ENCODE measurements around the gene TUBA8.
A peak's percentile ranks its signal among the peaks of the same experiment; 100 is the strongest.
"Not testable (repeated sequence)": the region's sequence is repeated elsewhere in the genome, so short reads cannot be mapped to it uniquely, and the experiment has no call there.

TUBA8 gene

GRCh38 chr22:18071968-18072310 is 38.7 kb upstream of the TUBA8 start:
- peaks cover 9% of the 10 kb centered on the region for H3K27me3 Mint-ChIP-seq
- H3K4me1 Mint-ChIP-seq (ENCODE audit: low read depth), result peaks cover 12% of the 10 kb centered on the region
- H3K36me3 Mint-ChIP-seq (ENCODE audit: low read depth), result no peaks in the 10 kb centered on the region
- no peak overlapping the region for H3K27ac Mint-ChIP-seq
- H3K9me3 Mint-ChIP-seq, result no peaks in the 10 kb centered on the region
- no peak overlapping the region for H3K4me3 Mint-ChIP-seq

DNA sequence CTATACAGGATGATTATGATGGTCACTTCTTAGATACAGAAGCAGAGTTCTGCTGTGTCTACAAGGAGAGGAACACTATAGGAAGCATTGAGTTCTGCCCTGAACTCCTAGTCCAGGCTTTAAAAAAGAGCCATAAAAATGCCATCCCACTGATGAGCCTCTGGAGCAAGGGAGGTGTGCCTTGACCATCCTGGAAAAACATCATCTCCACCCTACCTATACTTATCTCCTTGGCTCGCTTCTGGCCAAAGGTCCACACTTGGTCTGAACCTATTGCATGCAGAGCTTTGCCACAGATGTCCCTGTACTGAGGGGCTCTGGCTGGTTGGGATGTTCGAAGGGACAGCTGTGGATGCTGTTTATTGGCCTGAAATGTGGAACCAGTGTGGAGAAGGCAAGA is 37.1 kb upstream of the TUBA8 start:
- H3K4me1 Mint-ChIP-seq (ENCODE audit: low read depth), result peaks cover 16% of the 10 kb centered on the region
- H3K9me3 Mint-ChIP-seq, result no peaks in the 10 kb centered on the region
- H3K4me3 Mint-ChIP-seq, result no peak overlapping the region
- H3K36me3 Mint-ChIP-seq (ENCODE audit: low read depth), result peaks cover 1% of the 10 kb centered on the region
- H3K27me3 Mint-ChIP-seq, result no peaks in the 10 kb centered on the region
- H3K27ac Mint-ChIP-seq, result no peak overlapping the region

- H3K27me3 Mint-ChIP-seq; H3K36me3 Mint-ChIP-seq (ENCODE audit: low read depth); H3K27ac Mint-ChIP-seq; H3K4me3 Mint-ChIP-seq; H3K9me3 Mint-ChIP-seq: not testable (repeated sequence)
- peaks cover 20% of the 10 kb centered on the region for H3K4me1 Mint-ChIP-seq (ENCODE audit: low read depth)
These were observed 36.7 kb upstream of the TUBA8 start for GRCh38 chr22:18073927-18074326.

GRCh38 chr22:18075101-18075719 is 35.4 kb upstream of the TUBA8 start:
- no peaks in the 10 kb centered on the region for H3K27me3 Mint-ChIP-seq
- no peaks in the 10 kb centered on the region for H3K9me3 Mint-ChIP-seq
- peaks cover 32% of the 10 kb centered on the region for H3K4me1 Mint-ChIP-seq (ENCODE audit: low read depth)
- peaks cover 17% of the 10 kb centered on the region for H3K36me3 Mint-ChIP-seq (ENCODE audit: low read depth)
- H3K27ac Mint-ChIP-seq, result no peak overlapping the region
- H3K4me3 Mint-ChIP-seq, result no peak overlapping the region

DNA sequence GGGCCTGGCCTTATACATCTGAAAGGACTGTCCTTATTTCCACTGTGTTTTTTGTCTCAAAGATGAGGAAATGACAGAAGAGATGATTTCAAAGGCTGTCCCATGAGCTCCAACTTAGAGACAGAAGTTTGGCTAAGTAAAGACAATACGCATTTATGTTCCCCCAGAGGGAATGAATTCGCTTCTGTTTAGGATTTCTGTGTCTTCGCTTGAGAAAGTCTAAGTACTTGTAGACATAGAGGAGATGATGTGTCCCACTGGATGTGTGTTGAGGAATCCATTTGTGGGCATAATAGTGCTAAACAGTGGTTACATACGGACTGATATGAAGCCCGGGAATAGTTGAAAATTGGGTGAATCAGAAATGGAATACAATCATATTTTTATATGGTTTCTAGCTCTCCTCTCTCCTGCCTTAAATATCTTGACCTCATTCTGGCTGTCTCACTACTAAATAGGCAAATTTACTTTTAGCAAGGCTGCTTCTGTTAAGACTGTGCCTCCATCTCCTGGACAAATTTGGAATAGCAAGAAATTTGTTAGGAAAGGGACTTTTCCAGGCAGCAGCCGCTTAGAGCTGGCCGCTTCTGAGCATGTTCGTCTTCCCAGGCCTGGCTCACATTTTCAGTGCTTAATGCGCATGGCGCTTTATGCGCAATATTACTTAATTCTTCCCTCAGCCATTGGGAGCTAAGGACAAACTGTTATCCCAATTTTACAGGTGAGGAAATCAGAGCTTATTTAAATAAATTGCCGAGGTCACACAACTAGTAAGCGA is 34.7 kb upstream of the TUBA8 start:
- Mint-ChIP-seq H3K27ac (no peak overlapping the region), H3K4me1 (ENCODE audit: low read depth) (peaks cover 37% of the 10 kb centered on the region), H3K9me3 (peaks cover 3% of the 10 kb centered on the region), H3K36me3 (ENCODE audit: low read depth) (peaks cover 23% of the 10 kb centered on the region), H3K27me3 (no peaks in the 10 kb centered on the region), H3K4me3 (peak overlapping the region; percentile 56)

DNA sequence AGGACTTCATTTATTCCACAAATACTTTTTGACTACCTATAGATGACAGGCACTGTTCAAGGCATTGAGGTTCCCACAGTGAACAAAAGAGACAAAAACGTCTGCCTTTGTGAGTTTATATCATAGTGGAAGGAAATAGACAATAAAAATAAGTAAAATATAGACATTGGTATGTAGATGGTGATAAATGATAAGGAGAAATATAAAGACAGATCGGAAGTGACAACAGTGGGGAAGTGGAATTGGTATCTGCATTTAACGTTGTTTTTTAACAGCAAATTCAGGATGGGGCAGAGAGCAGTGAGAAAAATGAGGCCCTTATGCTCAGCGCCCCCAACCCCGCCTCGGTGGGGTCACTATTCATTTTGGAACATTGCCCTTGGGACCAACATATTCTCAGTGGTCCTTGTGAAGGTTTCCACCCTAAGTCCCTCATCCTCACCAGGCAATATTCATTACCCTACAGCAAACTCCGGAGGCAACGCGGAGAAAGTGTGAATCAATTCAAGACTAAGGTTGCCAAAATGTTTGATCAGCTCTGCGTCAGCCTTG is 33.4 kb upstream of the TUBA8 start:
- peak overlapping the region; percentile 99 for H3K27ac Mint-ChIP-seq
- peaks cover 36% of the 10 kb centered on the region for H3K36me3 Mint-ChIP-seq (ENCODE audit: low read depth)
- H3K27me3 Mint-ChIP-seq, result no peaks in the 10 kb centered on the region
- H3K4me3 Mint-ChIP-seq, result peak overlapping the region; percentile 99
- H3K4me1 Mint-ChIP-seq (ENCODE audit: low read depth), result peaks cover 50% of the 10 kb centered on the region
- H3K9me3 Mint-ChIP-seq, result peaks cover 3% of the 10 kb centered on the region

DNA sequence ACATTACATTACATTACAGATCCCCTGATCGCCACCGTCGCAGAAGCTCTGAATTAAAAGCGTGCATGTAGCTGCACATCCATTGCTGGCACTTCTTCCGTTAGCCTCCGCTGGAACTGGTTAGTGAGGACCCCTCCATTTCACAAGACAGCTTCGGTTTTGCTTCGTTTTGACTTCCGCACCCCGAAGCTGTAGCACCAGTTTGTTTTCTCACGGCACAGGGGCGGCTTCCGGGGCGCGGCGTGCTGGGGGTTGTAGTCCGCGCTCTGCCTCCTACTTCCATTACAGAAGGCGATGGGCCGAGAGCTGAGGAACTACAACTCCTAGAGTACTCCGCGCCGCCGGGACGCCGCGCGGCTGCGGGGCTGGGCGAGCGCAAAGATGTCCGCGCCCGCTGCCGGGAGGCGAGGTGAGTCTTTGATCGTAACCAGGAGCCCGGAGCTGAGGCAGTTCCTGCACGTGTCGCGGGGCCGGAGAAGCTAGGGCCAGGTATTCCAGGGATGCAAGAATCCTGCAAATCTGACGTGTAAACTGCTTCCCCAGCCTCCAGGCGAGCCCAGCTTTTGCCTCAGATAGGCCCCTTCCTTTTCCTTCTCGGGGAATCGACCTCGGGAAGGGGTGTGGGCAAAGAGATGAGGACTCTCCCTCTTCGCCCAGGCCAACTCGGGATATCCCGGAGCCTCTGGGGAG is 32.8 kb upstream of the TUBA8 start, which contains the start of gene PEX26:
Gene PEX26 (plus strand): TSS at position 352 of the 690 bp plus-strand sequence. CDS start 387 bp downstream, outside the sequence.
- Mint-ChIP-seq H3K36me3 (ENCODE audit: low read depth) (peaks cover 42% of the 10 kb centered on the region), H3K9me3 (peaks cover 3% of the 10 kb centered on the region), H3K27ac (peak within 1 kb of the TSS; percentile 99), H3K4me3 (peak within 1 kb of the TSS; percentile 99), H3K4me1 (ENCODE audit: low read depth) (peaks cover 56% of the 10 kb centered on the region), H3K27me3 (no peaks in the 10 kb centered on the region)

DNA sequence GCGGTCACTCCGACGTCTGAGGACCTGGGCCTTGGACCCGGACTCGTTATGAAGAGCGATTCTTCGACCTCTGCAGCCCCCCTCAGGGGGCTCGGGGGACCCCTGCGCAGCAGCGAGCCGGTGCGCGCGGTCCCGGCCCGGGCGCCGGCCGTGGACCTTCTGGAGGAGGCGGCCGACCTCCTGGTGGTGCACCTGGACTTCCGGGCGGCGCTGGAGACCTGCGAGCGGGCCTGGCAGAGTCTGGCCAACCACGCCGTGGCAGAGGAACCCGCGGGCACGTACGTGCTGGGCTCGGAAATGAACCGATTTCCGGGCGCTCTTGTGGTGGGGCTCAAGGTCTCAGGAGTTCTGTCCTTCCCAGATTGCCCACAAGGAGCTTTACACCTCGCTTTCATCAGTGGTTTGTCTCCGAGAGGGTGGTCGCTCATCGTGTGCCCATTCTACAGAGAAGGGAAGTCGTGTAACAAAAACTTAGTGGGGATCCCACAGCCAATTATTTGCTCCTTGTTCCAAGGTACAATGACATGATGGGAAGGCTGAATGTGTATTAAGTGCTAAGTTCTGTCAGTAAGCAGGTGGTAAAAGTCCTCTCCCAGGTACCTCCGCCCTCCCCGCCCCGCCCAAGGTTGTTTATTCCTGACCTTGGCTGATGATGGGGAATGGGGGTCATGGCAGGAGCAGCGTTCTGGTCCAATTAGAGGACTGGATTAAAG is 32.1 kb upstream of the TUBA8 start:
- H3K27ac Mint-ChIP-seq, result peak overlapping the region; percentile 99
- H3K27me3 Mint-ChIP-seq, result no peaks in the 10 kb centered on the region
- peaks cover 3% of the 10 kb centered on the region for H3K9me3 Mint-ChIP-seq
- H3K4me1 Mint-ChIP-seq (ENCODE audit: low read depth), result peaks cover 61% of the 10 kb centered on the region
- H3K36me3 Mint-ChIP-seq (ENCODE audit: low read depth), result peaks cover 47% of the 10 kb centered on the region
- H3K4me3 Mint-ChIP-seq, result peak overlapping the region; percentile 99

GRCh38 chr22:18079706-18080233 is 30.8 kb upstream of the TUBA8 start:
- H3K9me3 Mint-ChIP-seq, result peaks cover 3% of the 10 kb centered on the region
- H3K4me3 Mint-ChIP-seq, result peak overlapping the region; percentile 99
- no peaks in the 10 kb centered on the region for H3K27me3 Mint-ChIP-seq
- H3K36me3 Mint-ChIP-seq (ENCODE audit: low read depth), result peaks cover 47% of the 10 kb centered on the region
- H3K27ac Mint-ChIP-seq, result peak overlapping the region; percentile 75
- peaks cover 61% of the 10 kb centered on the region for H3K4me1 Mint-ChIP-seq (ENCODE audit: low read depth)

GRCh38 chr22:18081416-18081815 is 29.2 kb upstream of the TUBA8 start:
- Mint-ChIP-seq H3K36me3 (ENCODE audit: low read depth) (peaks cover 61% of the 10 kb centered on the region), H3K4me1 (ENCODE audit: low read depth) (peaks cover 54% of the 10 kb centered on the region), H3K9me3 (peaks cover 3% of the 10 kb centered on the region), H3K27me3 (no peaks in the 10 kb centered on the region), H3K27ac (no peak overlapping the region), H3K4me3 (peak overlapping the region; percentile 6)

DNA sequence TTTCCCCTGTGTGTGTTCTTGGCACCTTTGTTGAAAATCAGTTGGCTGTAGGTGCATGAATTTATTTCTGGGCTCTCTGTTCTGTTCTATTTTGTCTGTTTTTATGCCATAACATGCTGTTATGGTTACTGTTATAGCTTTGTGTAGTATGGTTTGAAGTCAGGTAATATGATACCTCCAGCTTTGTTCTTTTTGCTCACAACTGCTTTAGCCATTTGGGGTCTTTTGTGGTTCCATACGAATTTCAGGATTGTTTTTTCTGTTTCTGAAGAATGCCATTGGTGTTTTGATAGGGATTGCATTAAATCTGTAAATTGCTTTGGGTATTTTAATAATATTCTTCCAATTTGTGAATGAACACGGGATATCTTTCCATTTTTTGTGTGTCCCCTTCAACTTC is 28.1 kb upstream of the TUBA8 start:
- Mint-ChIP-seq H3K9me3 (peaks cover 3% of the 10 kb centered on the region), H3K4me3 (no peak overlapping the region), H3K4me1 (ENCODE audit: low read depth) (peaks cover 46% of the 10 kb centered on the region), H3K27me3 (no peaks in the 10 kb centered on the region), H3K27ac (peak overlapping the region; percentile 34), H3K36me3 (ENCODE audit: low read depth) (peaks cover 67% of the 10 kb centered on the region)

GRCh38 chr22:18083406-18083805 is 27.2 kb upstream of the TUBA8 start:
- Mint-ChIP-seq H3K4me1 (ENCODE audit: low read depth) (peaks cover 53% of the 10 kb centered on the region), H3K36me3 (ENCODE audit: low read depth) (peaks cover 75% of the 10 kb centered on the region), H3K9me3 (peaks cover 3% of the 10 kb centered on the region), H3K27ac (no peak overlapping the region), H3K4me3 (no peak overlapping the region), H3K27me3 (no peaks in the 10 kb centered on the region)

- Mint-ChIP-seq H3K4me1 (ENCODE audit: low read depth) (peaks cover 44% of the 10 kb centered on the region), H3K4me3 (no peak overlapping the region), H3K27ac (no peak overlapping the region), H3K27me3 (no peaks in the 10 kb centered on the region), H3K36me3 (ENCODE audit: low read depth) (peaks cover 71% of the 10 kb centered on the region), H3K9me3 (peaks cover 3% of the 10 kb centered on the region)
These were observed 25.4 kb upstream of the TUBA8 start for GRCh38 chr22:18085188-18085587.

- no peaks in the 10 kb centered on the region for H3K9me3 Mint-ChIP-seq
- peaks cover 69% of the 10 kb centered on the region for H3K36me3 Mint-ChIP-seq (ENCODE audit: low read depth)
- no peaks in the 10 kb centered on the region for H3K27me3 Mint-ChIP-seq
- H3K27ac Mint-ChIP-seq, result no peak overlapping the region
- H3K4me3 Mint-ChIP-seq, result no peak overlapping the region
- peaks cover 40% of the 10 kb centered on the region for H3K4me1 Mint-ChIP-seq (ENCODE audit: low read depth)
These were observed 23.2 kb upstream of the TUBA8 start for GRCh38 chr22:18087350-18087855.
